Stimulated activated CD4-positive, alpha-beta T cell treated with anti-CD3 and anti-CD28 coated beads, Interleukin-1b, Interleukin-23, amount 100 ng/mL, for 24 hours (primary cell): ENCODE measurements around the gene COLEC12.

Experiments used
- DNase-seq, 4 experiments: peaks; one replicate each; pipeline ENCODE4 v3.0.0-alpha.2; 2020; ENCODE audit warnings: low read depth in 4 of 4, low spot score in 1 of 4

COLEC12 gene

DNA sequence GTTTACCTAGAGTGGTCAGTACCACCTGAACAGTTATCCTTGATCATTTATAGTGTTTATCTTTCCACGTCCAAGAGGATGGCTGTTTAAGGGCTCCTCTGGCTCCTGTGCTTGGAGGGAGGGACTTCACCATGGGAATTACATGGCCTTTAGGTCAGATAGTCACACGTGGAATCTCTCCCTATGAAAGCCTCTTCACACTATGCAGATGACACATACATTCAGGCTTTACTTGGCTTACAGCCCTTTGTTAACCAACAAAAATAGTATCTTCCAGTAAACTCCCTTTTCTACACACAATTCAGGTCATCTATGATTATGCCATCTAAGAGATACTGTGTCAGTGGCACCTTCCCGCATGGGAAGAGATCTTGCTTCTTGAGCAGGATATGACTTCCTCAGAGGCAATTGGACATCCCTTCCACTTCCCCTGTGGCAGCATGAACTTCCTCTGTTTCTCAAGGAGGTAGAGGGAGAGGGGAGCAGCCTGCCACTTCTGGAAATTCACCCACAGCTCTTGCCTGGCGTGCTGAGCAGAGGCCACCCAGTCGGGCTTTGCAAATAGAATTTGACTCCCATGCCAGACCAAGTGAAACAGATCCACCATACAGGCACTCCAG is 53.5 kb downstream of the COLEC12 start:
- DNase-seq = no peak

DNA sequence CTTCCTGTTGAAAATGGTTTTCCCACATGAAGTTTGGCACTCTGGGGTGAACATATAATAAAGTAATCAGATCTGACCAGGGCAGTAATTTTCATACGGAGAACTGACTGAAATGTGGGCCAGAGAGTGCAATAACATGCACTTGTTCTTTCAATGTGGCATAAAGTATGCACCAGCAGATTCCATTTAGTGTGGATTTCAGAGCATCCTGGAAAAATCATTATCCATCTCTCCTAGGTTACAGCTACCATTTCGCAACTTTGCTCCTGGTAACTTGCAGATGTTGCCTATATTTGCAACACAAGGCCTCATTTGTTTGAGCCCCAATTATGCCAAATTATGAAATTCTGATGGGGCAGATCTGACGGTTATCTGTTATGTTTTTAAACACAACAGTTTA is 55.4 kb downstream of the COLEC12 start:
- DNase-seq = no peak

DNA sequence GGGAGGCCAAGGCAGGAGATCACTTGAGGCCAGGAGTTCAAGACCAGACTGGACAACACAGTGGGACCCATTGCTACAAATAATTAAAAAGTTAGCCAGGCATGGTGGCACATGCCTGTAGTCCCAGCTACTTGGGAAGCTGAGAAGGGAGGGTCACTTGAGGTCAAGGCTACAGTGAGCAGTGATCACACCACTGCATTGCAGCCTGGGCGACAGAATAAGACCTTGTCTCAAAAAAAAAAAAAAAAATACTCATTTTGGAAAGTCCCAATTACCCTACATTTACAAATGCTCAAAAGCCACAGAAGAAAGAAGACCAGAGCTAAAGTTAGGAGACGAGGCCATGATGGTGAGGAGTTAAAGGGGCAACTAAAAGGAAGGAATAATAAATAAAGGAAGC is 61.9 kb downstream of the COLEC12 start:
- DNase-seq = no peak

DNA sequence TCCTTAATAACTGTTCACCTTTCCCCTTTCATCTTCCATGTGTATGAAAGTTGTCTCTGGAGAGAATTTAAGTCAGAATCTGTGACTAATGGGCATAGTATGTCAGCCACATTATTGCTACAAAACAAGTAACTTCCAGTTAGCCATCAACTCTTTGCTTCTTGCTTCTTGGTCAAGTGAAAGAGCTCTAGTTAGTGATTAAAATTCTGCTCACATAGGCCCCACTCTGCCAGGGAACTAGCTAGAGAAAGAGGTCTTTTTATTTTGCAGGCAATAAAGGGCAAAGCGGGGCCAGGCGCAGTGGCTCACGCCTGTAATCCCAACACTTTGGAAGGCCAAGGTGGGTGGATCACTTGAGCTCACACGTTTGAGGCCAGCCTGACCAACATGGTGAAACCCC is 64.6 kb downstream of the COLEC12 start:
- DNase-seq = no peak

DNA sequence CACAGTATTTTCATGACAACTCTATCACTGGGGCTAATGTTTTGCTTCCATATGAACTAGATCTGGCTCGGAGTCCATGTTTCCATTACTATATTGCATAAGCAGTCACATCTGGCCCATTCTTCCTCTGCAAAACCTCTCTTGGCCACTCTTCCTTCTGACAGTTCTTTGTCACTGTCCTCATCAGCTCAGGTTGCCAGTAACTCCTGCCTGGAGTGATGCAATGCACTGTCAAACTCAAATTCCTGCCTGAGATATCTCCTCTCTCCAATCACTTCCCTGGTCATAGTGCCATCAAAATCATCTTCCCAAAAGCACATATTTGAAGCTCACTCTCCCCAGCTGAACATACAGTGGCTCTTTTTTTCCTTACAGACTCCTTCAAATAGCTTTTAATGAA is 66.1 kb downstream of the COLEC12 start:
- DNase-seq = no peak

DNA sequence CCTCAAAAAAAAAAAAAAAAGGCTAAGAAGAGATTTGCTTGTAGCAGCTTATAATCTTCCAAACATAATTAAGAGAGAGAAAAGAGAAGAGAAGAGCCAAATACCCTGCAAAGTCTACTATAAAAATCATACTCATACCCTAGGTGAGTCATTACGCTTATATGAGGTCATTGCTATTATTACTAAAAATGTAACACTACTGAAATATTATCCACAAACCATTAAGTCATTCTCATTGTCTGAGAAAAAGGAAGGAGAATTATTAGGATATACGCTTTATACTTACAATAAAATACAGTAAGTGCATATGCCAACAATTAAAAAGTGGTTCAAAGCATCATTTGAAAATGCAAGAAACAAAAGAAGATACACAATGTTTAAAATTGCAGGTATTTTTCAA is 66.5 kb downstream of the COLEC12 start:
- no peak for DNase-seq

DNA sequence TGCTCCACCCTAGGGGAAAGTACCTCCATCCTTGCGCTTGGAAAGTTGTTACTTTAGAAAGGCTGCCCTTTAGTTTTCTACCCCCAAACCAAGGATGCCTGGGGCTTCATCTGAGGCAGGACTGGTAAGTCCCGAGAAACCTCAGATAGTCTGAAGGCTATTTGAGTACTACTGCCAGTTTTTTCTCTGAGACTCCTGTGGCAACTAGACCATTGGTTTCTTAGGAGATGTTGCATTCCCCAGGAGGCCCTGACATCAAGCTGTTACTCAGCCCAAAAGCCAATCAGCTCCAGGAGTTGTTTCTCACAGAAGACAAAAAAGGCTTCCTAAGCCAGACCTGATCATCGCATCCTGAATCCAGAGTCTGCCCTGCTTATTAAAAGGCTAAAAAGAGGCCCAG is 67.2 kb downstream of the COLEC12 start:
- no peak for DNase-seq

DNA sequence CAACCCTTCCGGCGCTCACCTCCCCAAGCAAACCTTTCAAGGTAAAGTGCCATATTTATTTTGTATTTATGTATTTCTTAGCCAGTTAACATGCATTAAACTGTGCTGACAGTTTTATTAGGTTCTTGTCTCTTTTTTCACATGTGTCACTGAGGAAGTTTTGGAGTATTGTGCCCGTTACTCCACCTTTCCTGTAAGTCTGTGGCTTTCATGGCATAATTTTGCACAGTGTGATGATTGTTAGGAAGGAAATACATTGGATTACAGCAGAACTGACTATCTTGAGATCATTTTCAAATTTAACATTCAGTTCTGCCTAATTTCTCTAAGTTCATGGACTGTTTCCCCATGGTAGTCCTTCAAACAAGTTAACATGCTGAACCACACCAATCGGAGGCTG is 67.7 kb downstream of the COLEC12 start:
- no peak for DNase-seq

DNA sequence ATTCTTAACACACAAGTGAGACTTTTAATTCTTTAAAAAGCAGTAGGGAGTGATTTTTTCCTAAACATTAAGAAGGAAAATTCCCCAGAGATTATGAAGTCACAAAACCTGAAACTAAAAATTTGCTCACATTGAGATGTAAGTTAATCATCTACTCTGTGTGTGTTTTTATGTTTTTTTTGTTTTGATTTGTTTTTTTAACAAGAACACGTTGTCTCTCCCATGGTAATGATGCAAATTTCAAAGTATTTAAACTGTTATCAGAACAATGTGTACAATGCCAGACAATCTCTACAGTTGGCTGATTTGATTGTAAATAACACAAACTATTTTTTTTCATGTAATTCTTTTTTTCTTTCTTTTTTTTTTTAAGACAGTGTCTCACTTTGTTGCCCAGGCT is 71.5 kb downstream of the COLEC12 start:
- no peak for DNase-seq

DNA sequence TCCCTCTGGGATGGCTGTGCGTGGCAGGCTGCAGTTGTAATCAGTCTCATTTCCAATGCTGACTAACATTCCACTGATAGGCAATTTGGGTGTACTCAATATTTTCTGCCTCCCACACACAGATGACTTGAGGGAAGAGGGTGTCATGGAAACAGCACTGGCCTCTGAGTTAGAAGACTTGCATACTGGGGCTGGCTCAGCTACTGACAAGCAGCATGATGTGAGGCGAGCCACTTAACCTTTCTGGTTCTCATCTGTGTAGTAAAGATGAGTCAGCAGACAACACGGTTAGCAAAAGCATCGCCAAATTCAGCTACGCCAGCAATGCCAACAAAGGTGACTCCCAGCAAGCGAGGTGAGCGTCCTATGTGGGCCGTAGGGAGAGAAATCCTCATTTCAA is 73.5 kb downstream of the COLEC12 start:
- DNase-seq = no peak

DNA sequence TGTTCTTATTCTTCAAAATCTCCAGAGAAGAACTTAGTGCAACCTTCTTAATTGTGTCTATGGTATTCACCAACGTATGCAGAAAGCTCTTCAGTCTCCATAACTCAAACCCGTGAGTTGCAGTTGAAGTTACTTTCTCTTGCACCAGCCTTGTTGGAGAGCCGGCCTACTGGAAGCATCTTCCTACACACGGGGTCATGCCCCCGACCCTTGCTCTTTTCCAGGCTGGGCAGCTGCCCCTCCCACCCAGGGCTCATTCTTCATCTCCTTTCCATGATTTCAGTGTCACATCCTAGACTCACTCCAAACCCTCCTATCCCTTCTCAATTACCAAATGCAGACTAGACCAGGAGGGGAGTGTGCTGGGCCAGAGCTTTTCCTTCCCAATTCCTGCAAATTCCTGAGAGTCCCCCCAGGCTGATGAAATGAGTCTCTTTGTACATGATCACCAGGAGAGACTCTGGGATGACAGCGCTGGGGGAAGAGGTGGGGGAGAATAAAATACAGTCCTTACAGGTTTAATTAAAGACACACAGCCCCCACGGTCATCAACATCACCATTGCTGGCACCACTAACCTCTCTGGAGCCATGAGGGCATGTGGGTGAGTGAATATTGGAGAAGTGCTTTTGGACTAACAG is 75.3 kb downstream of the COLEC12 start:
- DNase-seq = no peak

DNA sequence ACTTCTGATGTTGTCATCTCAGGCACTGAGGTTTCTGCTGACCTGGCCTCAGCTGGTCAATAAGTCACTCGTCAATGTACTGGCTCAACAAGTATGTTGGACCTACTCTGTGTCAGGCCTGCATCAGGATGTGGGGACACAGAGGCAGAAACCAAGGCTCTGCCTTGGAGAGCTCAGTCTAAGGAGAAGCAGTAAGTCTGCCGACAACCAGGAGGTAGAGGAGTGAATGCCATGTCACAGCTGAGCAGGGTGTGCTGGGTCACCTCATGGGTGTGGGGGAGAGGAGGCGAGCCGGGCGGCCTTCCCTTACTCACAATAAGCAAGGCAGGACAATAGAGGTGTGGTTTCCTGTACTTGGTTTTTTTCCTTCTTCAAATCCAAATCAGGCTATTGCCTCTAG is 75.8 kb downstream of the COLEC12 start:
- no peak for DNase-seq

DNA sequence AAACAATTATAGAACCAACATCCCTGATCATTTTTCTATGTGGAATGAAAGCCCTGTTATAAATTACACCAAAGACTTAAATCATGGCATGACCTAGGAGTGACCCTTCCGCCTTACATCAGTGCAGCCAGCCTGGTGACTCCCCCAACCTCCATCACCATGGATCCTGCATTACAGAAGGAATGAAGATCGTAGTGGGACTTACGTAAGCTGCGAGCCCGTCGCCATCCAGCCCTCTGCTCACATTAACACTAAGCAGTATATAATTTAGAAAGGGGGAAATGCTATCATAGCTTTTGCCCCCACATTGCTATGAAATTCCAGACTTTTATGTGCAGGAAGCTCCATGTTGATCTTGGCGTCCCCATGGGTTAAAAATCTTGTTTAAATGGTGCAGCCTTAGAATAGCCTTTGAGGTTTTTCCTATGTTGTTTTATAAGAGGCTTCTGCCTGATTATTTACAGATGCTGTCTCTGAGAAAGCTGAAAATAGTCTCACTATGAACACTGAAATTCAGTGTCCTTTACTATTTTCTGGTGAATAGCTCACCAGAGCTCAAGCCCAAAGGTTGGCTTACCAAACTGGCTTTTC is 76.3 kb downstream of the COLEC12 start:
- DNase-seq = no peak

DNA sequence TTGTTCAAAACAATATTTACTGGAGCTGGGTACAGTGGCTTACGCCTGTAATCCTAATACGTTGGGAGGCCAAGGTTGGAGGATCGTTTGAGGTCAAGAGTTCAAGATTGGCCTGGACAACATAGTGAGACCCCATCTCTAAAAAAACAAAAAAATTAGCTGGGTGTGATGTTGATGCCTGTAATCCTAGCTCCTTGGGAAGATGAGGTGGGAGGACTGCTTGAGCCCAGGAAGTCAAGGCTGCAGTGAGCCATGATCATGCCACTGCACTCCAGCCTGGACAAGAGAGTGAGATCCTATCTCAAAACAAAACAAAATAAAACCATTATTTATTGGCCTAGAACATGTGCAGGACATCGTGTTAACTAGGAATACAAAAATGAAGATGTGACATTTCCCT is 77.5 kb downstream of the COLEC12 start:
- no peak for DNase-seq

DNA sequence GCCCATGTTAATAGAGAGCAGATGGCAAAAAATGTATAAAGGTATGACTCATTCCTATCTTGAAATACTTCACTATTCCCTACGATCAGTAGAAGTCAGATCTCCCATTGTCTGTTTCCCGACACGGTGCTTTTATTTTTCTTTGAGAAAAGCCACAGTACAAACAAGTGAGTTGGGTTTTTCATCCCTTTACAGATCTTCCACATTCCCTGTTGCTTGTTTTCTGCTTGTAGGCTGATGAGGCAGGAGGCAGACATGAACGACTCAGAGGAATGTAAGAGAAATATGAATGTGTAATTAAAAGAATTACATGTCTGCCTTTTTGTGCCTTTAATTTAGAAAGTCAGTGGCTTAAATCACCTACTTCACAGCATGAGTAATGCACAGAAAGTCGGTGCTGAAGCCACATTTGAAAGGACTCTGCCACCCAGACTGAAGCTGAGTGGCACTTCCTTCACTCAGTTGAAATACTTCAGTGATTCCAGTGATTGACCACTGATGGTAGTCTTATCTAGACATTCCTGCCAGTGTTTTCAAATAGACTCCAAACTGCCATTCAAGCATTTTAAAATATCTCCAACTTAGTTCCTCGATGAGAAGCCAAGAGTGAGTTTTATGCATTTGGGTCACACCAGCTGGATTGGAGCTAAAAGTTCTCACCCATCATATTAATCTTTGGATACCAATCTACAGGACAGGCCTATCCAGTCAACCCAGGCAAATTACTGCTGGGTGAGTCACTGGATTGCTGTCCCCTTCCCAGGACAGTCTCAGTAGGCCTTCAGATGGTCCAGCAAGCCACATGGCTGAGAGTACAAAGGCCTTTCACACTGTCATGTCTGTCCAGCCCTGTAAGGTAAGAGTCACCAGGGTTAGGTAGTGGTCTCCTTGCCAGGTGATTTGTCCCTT is 79.0 kb downstream of the COLEC12 start:
- no peak for DNase-seq

DNA sequence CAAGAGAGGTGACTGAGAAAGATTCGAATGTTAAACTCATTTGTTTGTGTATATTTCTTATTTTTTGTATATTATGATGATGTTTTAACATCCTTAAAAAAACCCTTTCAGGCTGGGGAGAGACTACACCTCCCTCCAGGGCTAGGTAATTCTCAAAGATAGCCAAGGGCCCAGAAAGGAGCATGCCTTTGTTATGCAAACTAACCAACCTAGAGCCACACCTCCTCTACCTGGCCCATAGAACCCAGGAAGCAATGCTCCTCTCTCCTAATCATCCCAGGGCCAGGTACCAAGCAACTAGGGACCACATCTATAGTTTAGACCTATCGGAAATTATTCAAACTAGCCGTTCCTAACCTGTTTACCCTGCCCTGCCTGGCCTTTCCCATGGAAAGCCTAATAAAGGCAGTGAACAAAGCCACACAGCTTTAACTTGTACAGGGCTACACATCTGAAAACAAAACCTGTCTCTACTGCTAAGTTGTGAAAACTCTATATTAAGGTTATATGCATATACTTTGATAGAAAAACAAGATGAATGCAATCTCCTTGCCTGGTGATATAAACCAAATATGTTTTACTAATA is 79.7 kb downstream of the COLEC12 start:
- no peak for DNase-seq

DNA sequence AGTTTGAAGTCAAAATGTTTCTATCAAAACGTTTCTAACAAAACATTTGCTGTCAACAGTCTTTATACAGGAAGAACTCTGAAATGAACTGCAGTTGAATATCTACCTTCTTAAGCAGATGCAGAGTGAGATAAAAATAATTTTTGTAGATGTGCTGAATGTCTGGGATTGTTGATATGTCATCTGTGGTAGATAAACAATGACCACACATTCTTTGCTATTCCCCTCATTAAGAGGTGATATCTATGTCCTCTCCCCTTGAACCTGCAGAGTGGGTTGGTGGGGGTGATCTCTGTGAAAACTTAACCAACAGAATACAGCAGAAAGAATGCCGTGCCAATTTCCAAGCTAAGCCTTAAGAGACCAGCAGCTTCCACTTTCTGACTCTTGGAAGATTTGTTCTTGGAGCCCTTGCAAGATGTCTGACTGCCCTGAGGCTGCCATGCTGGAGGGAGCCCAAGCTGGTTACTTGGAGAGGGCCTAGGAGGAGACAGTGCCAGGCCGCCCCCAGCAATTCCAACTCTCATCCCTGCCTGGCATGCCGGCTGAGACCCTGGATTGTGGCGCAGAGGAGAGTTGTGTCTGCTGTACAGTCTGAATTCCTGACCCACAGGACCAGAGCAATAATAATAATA is 80.8 kb downstream of the COLEC12 start:
- no peak for DNase-seq

DNA sequence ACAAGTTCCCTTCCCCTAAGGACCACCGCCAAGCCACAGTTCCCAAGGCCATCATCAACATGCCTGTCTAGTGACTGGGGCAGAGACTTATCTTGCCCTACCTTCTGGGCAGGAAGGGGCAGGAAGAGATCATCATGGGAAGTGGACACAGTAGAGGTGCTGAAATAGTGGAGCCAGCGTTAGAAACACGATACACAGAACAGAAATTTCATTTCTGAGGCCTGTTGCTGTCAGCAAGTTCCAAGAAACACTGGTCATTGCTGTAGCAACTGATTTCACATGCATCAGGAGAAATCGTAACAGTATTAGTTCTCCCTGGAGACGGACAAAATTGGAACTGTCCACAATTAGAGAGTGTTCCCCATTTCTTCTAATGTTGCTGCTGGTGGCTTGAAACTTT is 83.0 kb downstream of the COLEC12 start:
- DNase-seq = no peak

DNA sequence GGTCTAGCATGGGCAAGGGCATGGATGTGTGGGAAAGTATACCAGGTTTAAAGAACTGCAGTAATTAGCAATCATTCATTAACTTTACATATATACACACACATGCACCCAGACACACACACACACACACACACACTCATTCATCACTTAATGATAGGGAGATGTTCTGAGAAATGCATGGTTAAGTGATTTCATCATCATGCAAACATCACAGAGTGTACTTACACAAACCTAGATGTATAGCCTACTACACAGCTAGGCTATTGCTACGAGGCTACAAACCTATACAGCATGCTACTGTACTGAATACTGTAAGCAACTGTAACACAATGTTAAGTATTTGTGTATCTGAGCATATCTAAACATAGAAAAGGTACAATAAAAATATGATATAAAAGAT is 83.6 kb downstream of the COLEC12 start:
- DNase-seq = no peak

DNA sequence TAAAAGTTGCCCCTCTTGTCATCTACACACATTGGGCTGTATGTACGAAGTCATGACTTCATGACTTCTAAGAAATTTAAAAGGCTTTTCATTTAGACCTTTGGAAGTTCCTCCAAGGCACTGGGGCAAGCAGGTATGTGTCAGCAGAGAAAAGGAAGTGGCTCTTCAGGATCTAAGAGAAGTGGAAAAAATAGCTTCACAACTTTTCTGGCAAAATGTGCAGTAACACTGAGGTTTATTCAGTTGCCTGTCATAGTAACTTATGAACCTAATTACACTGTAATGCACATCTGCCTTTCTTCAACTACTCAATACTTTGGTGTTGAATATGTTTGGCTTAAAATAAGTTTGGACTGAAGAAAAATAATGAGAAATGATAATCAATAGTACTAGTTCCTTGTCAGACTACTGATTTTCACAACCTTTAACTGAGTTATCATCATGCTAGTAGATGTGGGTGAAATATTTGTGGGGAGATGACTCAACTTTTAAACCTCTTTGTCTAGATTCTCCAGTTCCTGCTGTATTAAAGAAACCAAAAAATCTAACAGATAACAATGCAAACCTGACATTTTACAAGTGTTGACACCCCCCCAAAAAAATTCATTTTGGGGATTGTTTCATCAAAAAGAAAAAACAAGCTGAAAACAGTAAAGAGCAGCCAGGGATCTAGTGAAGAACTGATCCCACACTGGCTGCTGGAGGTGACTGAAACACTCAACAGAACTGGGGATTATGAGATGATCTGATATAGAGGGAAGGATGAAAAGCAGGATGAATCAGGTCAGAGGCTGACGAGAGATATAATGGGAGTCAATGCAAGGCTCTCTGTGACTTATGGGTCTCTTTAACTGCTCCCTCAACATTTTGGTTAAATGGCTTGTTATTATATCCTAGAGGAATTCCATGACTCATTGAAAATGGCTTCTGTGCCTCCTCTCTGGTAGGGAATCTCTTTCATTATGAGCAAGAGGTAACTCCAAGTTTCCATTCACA is 84.6 kb downstream of the COLEC12 start:
- no peak for DNase-seq
